AG04450 (cell line): ENCODE results near the gene MVB12A. TPM values are rescaled to one million over a fixed set of nuclear protein-coding genes. Genes with fewer than 3 reads are reported as not detected.

Experiments
- CTCF ChIA-PET: fragments of 300-600, 350-600 bp; formaldehyde crosslinking; extraction: SDS; loops from one replicate; lab custom pipeline; 2022; ENCODE audit warnings: antibody characterized with exemption, inconsistent platforms; lab: Charles Lee
- POLR2A ChIA-PET: fragments of 350-600 bp; formaldehyde crosslinking; extraction: SDS; loops from one replicate; lab custom pipeline; 2021; ENCODE audit warnings: antibody characterized with exemption, inconsistent platforms; lab: Yijun Ruan, JAX
- DNase-seq: peaks from one replicate; pipeline ENCODE4 v3.0.0-alpha.2; 2011; ENCODE audit warnings: low read depth, low spot score
- H3K27ac ChIP-seq: one replicate; pipeline ENCODE4 v1.5.1; 2012; ENCODE audit warnings: low read depth, low read length, control low read depth
- H3K27me3 ChIP-seq: one replicate; pipeline ENCODE4 v1.6.0; 2012; ENCODE audit warnings: low read length; ENCODE audit not compliant: control insufficient read depth, insufficient read depth
- H3K4me3 ChIP-seq: 2 replicates; pipeline ENCODE4 v1.5.1; 2011; ENCODE audit warnings: mild to moderate bottlenecking, low read depth, low read length, control low read depth
- H3K9me3 ChIP-seq: 2 replicates; pipeline ENCODE4 v1.5.1; 2012; ENCODE audit warnings: low read length; ENCODE audit not compliant: control insufficient read depth, insufficient read depth
- polyA plus RNA-seq: library from polyadenylated mRNA; depleted of rRNA; stranded (reverse); fragments of >200 nt; gene quantifications from 2 replicates; pipeline ENCODE4 v1.2.3, GENCODE V29; 2011
- TF ChIP-seq, protein P1 (sequence below): IDR thresholded peaks from 2 replicates; pipeline ENCODE4 v1.5.1; 2011; ENCODE audit warnings: low read depth, low read length, control low read depth, inconsistent platforms

The MVB12A gene
- polyA plus RNA-seq, 1 experiment: 22.5 TPM

GRCh38 chr19:17451820-17452219, 32.0 kb downstream of the MVB12A start:
- Histone ChIP-seq H3K27me3 (peaks cover 43% of the 10 kb centered on the region), H3K27ac (no peak overlapping the region), H3K9me3 (peaks cover 4% of the 10 kb centered on the region; the same call in 1 of the 2 replicates), H3K4me3 (no peak overlapping the region)
- ChIA-PET POLR2A (no interaction called here), CTCF (interaction anchor here (0.6 to 1.1 kb wide), 2 partner anchors 26 to 315 kb away, joined by 3 to 5 read pairs; no protein-coding TSS in a partner anchor)
- DNase-seq: no peak
- TF ChIP-seq, protein P1, sequence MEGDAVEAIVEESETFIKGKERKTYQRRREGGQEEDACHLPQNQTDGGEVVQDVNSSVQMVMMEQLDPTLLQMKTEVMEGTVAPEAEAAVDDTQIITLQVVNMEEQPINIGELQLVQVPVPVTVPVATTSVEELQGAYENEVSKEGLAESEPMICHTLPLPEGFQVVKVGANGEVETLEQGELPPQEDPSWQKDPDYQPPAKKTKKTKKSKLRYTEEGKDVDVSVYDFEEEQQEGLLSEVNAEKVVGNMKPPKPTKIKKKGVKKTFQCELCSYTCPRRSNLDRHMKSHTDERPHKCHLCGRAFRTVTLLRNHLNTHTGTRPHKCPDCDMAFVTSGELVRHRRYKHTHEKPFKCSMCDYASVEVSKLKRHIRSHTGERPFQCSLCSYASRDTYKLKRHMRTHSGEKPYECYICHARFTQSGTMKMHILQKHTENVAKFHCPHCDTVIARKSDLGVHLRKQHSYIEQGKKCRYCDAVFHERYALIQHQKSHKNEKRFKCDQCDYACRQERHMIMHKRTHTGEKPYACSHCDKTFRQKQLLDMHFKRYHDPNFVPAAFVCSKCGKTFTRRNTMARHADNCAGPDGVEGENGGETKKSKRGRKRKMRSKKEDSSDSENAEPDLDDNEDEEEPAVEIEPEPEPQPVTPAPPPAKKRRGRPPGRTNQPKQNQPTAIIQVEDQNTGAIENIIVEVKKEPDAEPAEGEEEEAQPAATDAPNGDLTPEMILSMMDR: no peak

GRCh38 chr19:17454576-17455071, 34.8 kb downstream of the MVB12A start:
- POLR2A ChIA-PET: no interaction called here
- TF ChIP-seq, protein P1: no peak

DNA sequence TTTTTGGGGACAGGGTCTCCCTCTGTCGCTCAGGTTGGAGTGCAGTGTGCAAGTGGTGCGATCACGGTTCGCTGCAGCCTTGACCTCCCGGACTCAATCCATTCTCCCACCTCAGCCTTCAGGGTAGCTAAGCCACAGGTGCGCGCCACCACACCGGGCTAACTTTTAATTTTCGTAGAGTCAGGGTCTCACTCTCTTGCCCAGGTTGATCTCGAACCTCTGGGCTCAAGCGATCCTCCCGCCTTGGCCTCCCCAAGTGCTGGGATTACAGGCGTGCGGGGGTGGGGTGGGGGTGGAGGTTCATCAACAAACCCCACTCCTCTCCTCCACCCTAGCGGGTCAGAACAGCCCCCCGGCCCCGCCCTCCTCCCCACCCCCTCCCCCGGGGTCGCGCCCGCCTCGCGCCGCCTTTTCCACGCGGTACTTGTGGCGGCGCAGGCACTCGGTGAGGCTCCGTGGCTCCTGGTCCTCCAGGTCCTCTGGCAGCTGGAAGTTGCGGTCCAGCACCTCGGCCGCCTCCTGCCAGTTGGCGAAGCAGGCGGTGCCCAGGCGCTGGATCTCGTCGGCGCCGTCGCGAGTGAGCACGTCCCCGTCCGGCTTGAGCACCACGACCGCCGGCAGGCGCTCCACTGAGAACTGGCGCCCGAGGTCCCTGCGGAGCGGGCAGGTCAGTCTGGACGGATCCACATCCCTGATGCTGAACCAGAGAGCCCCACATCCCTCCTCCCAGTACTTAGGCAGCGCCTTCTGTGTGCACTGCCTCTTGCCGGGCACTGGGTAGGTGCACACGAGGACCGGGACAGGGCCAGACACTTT, 35.7 kb downstream of the MVB12A start:
- ChIA-PET POLR2A (no interaction called here), CTCF (no interaction called here)
- Histone ChIP-seq H3K9me3 (peaks cover 4% of the 10 kb centered on the region; the same call in 1 of the 2 replicates), H3K4me3 (no peak overlapping the region), H3K27ac (no peak overlapping the region), H3K27me3 (peaks cover 39% of the 10 kb centered on the region)
- no peak for DNase-seq
- TF ChIP-seq, protein P1: no peak

More at GRCh38 chr19:17454576-17455071, 34.8 kb downstream of the MVB12A start:
- peaks cover 37% of the 10 kb centered on the region for H3K27me3 ChIP-seq
- CTCF ChIA-PET: interaction anchor here (1.0 kb wide), 1 partner anchor 320 kb away, joined by 3 read pairs; no protein-coding TSS in a partner anchor
- no peak overlapping the region for H3K27ac ChIP-seq
- no peak for DNase-seq
- peaks cover 4% of the 10 kb centered on the region; the same call in 1 of the 2 replicates for H3K9me3 ChIP-seq
- H3K4me3 ChIP-seq: no peak overlapping the region

DNA sequence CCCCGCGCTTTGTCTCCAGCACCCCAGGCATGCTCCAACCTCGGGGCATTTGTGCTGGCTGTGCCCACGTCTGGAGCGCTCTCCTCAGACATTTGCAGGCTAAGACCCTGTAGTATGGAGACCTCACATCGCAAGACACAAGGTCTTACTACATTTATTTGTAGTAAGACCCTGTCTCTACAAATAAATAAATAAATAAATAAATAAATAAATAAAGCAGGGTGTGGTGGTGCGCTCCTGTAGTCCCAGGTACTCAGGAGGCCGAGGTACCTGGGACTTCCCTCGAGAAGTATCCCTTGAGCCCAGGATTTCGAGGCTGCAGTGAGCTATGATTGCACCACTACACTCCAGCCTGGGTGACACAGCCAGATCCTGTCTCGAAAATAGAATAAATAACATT, 36.3 kb downstream of the MVB12A start:
- ChIA-PET CTCF (no interaction called here), POLR2A (no interaction called here)
- DNase-seq: no peak

More for the DNA sequence above, 36.3 kb downstream of the MVB12A start:
- no peak overlapping the region for H3K4me3 ChIP-seq
- TF ChIP-seq, protein P1: no peak
- peaks cover 4% of the 10 kb centered on the region; the same call in 1 of the 2 replicates for H3K9me3 ChIP-seq
- H3K27me3 ChIP-seq: peaks cover 41% of the 10 kb centered on the region
- H3K27ac ChIP-seq: no peak overlapping the region
